Measurements from ENCODE around the gene HDGFL3.

HDGFL3 gene

DNA sequence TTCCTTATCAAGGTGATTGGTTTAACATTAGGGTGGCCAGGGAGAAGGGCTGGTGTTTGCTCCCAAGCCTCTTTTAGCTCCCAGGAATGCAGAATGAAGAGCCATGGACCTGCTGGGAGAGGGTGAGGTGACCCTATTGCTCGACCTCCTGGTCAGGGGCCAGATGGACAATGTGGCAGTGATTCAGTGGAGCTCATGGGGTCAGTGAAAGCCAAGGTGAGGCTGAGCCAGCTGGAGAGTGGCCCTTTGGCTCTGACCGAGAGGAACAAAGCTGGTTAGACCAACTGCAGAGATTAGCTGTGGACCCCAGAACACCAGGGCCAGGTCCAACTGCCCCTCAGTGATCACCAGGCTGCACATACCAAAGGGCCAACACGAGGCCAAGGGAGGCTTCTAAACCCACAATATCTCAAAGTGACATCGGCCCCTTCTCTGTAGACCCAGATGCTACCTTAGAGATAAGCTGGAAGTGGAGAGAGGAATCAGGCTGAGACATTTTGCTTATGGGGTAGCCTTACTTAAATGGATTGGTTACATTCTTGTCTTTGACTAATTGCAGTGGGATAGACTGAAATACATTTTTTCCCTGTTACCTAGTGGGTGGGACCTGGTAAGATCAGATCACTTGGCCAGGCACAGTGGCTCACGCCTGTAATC is 124.8 kb downstream of the HDGFL3 start:
- Histone ChIP-seq H3K4me3 (ENCODE audit: low read depth, low read length) (no peak overlapping the region), H3K27ac (ENCODE audit: extremely low read depth, low read depth, low read length) (no peak overlapping the region), H3K9me3 (ENCODE audit: control insufficient read depth, insufficient read depth, low read depth, low read length) (no peaks in the 10 kb centered on the region), H3K4me1 (ENCODE audit: control insufficient read depth, insufficient read depth, low read length) (no peaks in the 10 kb centered on the region), H3K36me3 (ENCODE audit: control insufficient read depth in 2 of 2, insufficient read depth in 1 of 2, low read length in 2 of 2) (no peaks in the 10 kb centered on the region)
- TF ChIP-seq ZNF324 (tag by site-specific recombination; IDR thresholded peaks at IDR 0.05) (no peak), SALL2 (tag by site-specific recombination; IDR thresholded peaks at IDR 0.05; ENCODE audit: borderline replicate concordance) (no peak), HOXD13 (CRISPR knock-in tag; IDR thresholded peaks at IDR 0.05; ENCODE audit: borderline replicate concordance) (no peak), ZNF555 (tag by site-specific recombination; conservative IDR thresholded peaks at IDR 0.05) (no peak), ZNF692 (tag by site-specific recombination; IDR thresholded peaks at IDR 0.05) (no peak), ZNF558 (tag by site-specific recombination; IDR thresholded peaks at IDR 0.05) (no peak), ZBTB21 (tag by site-specific recombination; IDR thresholded peaks at IDR 0.05) (no peak), WT1 (tag by site-specific recombination; IDR thresholded peaks at IDR 0.05) (no peak), ZNF610 (tag by site-specific recombination; IDR thresholded peaks at IDR 0.05; ENCODE audit: borderline replicate concordance) (no peak)
- TF ChIP-seq, protein P1, sequence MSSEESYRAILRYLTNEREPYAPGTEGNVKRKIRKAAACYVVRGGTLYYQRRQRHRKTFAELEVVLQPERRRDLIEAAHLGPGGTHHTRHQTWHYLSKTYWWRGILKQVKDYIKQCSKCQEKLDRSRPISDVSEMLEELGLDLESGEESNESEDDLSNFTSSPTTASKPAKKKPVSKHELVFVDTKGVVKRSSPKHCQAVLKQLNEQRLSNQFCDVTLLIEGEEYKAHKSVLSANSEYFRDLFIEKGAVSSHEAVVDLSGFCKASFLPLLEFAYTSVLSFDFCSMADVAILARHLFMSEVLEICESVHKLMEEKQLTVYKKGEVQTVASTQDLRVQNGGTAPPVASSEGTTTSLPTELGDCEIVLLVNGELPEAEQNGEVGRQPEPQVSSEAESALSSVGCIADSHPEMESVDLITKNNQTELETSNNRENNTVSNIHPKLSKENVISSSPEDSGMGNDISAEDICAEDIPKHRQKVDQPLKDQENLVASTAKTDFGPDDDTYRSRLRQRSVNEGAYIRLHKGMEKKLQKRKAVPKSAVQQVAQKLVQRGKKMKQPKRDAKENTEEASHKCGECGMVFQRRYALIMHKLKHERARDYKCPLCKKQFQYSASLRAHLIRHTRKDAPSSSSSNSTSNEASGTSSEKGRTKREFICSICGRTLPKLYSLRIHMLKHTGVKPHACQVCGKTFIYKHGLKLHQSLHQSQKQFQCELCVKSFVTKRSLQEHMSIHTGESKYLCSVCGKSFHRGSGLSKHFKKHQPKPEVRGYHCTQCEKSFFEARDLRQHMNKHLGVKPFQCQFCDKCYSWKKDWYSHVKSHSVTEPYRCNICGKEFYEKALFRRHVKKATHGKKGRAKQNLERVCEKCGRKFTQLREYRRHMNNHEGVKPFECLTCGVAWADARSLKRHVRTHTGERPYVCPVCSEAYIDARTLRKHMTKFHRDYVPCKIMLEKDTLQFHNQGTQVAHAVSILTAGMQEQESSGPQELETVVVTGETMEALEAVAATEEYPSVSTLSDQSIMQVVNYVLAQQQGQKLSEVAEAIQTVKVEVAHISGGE (tag by site-specific recombination; conservative IDR thresholded peaks at IDR 0.05; ENCODE audit: low read depth), result no peak
- TF ChIP-seq, protein P2, sequence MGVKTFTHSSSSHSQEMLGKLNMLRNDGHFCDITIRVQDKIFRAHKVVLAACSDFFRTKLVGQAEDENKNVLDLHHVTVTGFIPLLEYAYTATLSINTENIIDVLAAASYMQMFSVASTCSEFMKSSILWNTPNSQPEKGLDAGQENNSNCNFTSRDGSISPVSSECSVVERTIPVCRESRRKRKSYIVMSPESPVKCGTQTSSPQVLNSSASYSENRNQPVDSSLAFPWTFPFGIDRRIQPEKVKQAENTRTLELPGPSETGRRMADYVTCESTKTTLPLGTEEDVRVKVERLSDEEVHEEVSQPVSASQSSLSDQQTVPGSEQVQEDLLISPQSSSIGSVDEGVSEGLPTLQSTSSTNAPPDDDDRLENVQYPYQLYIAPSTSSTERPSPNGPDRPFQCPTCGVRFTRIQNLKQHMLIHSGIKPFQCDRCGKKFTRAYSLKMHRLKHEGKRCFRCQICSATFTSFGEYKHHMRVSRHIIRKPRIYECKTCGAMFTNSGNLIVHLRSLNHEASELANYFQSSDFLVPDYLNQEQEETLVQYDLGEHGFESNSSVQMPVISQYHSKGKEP (tag by site-specific recombination; IDR thresholded peaks at IDR 0.05), result no peak
- POLR2A ChIA-PET, result interaction anchor here (0.9 kb wide), 1 partner anchor 16 kb away, joined by 3 read pairs; the partner anchor contains the start of gene BTBD1
- CTCF ChIA-PET, result interaction anchor here (0.6 kb wide), 1 partner anchor 165 kb away, joined by 4 read pairs; no protein-coding TSS in a partner anchor

DNA sequence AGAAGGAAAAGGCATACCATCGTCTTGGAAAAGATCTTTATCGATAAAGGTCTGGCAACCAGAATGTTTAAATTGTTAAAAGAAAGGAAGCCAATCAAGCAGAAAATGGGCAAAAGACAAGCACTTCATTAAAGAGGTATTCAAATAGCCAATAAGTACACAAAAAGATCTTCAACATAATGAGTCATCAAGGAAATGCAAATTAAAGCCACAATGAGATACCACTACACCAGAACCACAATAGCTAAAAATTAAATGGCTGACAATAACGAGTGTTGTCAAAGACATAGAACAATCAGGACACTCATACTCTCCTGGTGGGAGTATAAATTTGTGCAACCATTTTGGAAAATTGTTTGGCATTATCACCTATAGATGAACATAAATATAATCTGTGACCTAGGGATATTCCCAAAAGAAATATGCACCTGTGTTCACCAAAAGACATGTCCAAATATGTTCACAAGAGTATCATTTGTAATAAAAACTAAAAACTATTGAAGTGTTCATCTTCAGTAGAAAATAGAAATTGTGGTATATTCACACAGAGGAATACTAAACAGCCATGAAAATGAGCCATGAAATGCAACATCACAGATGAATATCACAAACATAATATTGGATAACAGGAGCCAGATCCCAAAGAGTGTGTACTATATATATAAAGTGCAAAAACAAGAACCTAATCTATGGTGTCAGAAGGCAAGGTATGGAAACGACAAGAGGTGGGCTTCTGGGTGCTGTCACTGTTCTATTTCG is 126.2 kb downstream of the HDGFL3 start:
- no peak overlapping the region for H3K4me3 ChIP-seq (ENCODE audit: low read depth, low read length)
- ChIA-PET CTCF (interaction anchor here (0.6 to 1.1 kb wide), 2 partner anchors 69 to 166 kb away, joined by 3 to 4 read pairs; no protein-coding TSS in a partner anchor), POLR2A (interaction anchor here (1.6 kb wide), 1 partner anchor 14 kb away, joined by 4 read pairs; no protein-coding TSS in a partner anchor)
- no peaks in the 10 kb centered on the region for H3K4me1 ChIP-seq (ENCODE audit: control insufficient read depth, insufficient read depth, low read length)
- TF ChIP-seq ZBTB21 (tag by site-specific recombination; IDR thresholded peaks at IDR 0.05) (no peak), ZNF623 (tag by site-specific recombination; IDR thresholded peaks at IDR 0.05) (no peak), ZNF664 (tag by site-specific recombination; IDR thresholded peaks at IDR 0.05) (peak; percentile 39; the same call in 1 of the 2 replicates), ZNF146 (tag by site-specific recombination; IDR thresholded peaks at IDR 0.05) (peak; percentile 64), ZNF280D (tag by site-specific recombination; IDR thresholded peaks at IDR 0.05) (no peak)
- no peak overlapping the region for H3K27ac ChIP-seq (ENCODE audit: extremely low read depth, low read depth, low read length)
- H3K36me3 ChIP-seq (ENCODE audit: control insufficient read depth in 2 of 2, insufficient read depth in 1 of 2, low read length in 2 of 2), result no peaks in the 10 kb centered on the region
- no peaks in the 10 kb centered on the region for H3K9me3 ChIP-seq (ENCODE audit: control insufficient read depth, insufficient read depth, low read depth, low read length)
